HepG2 (cell line): ENCODE data around the gene PAK1IP1. TPM values are rescaled to one million over a fixed set of nuclear protein-coding genes. Genes with fewer than 3 reads are reported as not detected.
"Not testable (repeated sequence)": the region's sequence is repeated elsewhere in the genome, so short reads cannot be mapped to it uniquely, and the experiment has no call there.

Experiments used
- BORCS8-MEF2B ChIP-seq: sonication (generic); formaldehyde crosslinking; IDR thresholded peaks from 2 replicates; pipeline ENCODE4 v1.8.0; 2022; ENCODE audit warnings: mild to moderate bottlenecking, missing genetic modification reagents
- CBX5 ChIP-seq: sonication (generic); formaldehyde crosslinking; IDR thresholded peaks from 2 replicates; pipeline ENCODE4 v1.4.0; 2020; ENCODE audit warnings: missing genetic modification reagents, borderline replicate concordance
- CREM ChIP-seq, 2 experiments: sonication (generic) in 1 of 2; formaldehyde crosslinking in 1 of 2; IDR thresholded peaks; 2 replicates each; pipeline versions ENCODE4 v1.4.0 to v1.6.1; 2016 to 2020; ENCODE audit warnings: antibody characterized with exemption in 1 of 2, mild to moderate bottlenecking in 1 of 2, missing genetic modification reagents in 1 of 2
- ELF3 ChIP-seq: IDR thresholded peaks from 2 replicates; pipeline ENCODE4 v1.6.1; 2016; ENCODE audit warnings: missing genetic modification reagents, missing compliant biosample characterization
- GATA4 ChIP-seq: sonication (generic); IDR thresholded peaks from 2 replicates; pipeline ENCODE4 v1.6.1; 2016; ENCODE audit warnings: antibody characterized with exemption, low read depth, borderline replicate concordance
- IRF2 ChIP-seq: IDR thresholded peaks from 2 replicates; pipeline ENCODE4 v1.6.1; 2018; ENCODE audit warnings: missing genetic modification reagents, missing compliant biosample characterization
- MED13 ChIP-seq: sonication (generic); formaldehyde crosslinking; IDR thresholded peaks from 2 replicates; pipeline ENCODE4 v1.5.0; 2020; ENCODE audit warnings: missing genetic modification reagents
- NFYB ChIP-seq: sonication (generic); formaldehyde crosslinking; IDR thresholded peaks from 2 replicates; pipeline ENCODE4 v1.4.0; 2020; ENCODE audit warnings: missing genetic modification reagents
- POGZ ChIP-seq: sonication (generic); formaldehyde crosslinking; IDR thresholded peaks from 2 replicates; pipeline ENCODE4 v1.4.0; 2020; ENCODE audit warnings: mild to moderate bottlenecking, missing genetic modification reagents
- POLR2A ChIP-seq, 2 experiments: IDR thresholded peaks; 2 replicates each; pipeline ENCODE4 v1.6.1; 2011; ENCODE audit warnings: low read depth in 2 of 2, low read length in 2 of 2, mild to moderate bottlenecking in 1 of 2, moderate library complexity in 1 of 2; ENCODE audit not compliant: insufficient read depth in 1 of 2
- SMYD3 ChIP-seq: sonication (generic); formaldehyde crosslinking; IDR thresholded peaks from 2 replicates; pipeline ENCODE4 v1.8.1; 2023; ENCODE audit warnings: mild to moderate bottlenecking, missing genetic modification reagents
- ZFP1 ChIP-seq: IDR thresholded peaks from 2 replicates; pipeline ENCODE4 v1.6.1; 2016
- ZNF256 ChIP-seq: sonication (generic); formaldehyde crosslinking; conservative IDR thresholded peaks from 2 replicates; pipeline ENCODE4 v1.4.0; 2020; ENCODE audit warnings: missing genetic modification reagents
- ZNF556 ChIP-seq: sonication (generic); formaldehyde crosslinking; IDR thresholded peaks from 2 replicates; pipeline ENCODE4 v1.4.0; 2020; ENCODE audit warnings: mild to moderate bottlenecking, missing genetic modification reagents, borderline replicate concordance
- ZNF589 ChIP-seq: sonication (generic); formaldehyde crosslinking; conservative IDR thresholded peaks from 2 replicates; pipeline ENCODE4 v1.8.0; 2022; ENCODE audit warnings: mild to moderate bottlenecking, moderate library complexity, missing genetic modification reagents
- ZNF749 ChIP-seq: sonication (generic); formaldehyde crosslinking; IDR thresholded peaks from 2 replicates; pipeline ENCODE4 v1.8.0; 2022; ENCODE audit warnings: mild to moderate bottlenecking, missing genetic modification reagents, moderate library complexity, borderline replicate concordance
- ZNF816 ChIP-seq: sonication (generic); formaldehyde crosslinking; IDR thresholded peaks from 2 replicates; pipeline ENCODE4 v1.8.0; 2022; ENCODE audit warnings: missing genetic modification reagents, mild to moderate bottlenecking, borderline replicate concordance
- polyA plus RNA-seq, 8 experiments: library from polyadenylated mRNA; depleted of rRNA in 3 of 8; stranded (reverse) in 7 of 8; unstranded in 1 of 8; fragments of >200 nt; fragmentation: Illumina TruSeq in 4 of 8; extraction: Trizol in 4 of 8; gene quantifications; 2 replicates each; pipeline versions ENCODE4 v1.2.1 to v1.2.3, GENCODE V29; 2011 to 2016; ENCODE audit warnings: low read depth in 4 of 8, missing spikeins in 1 of 8, mixed read lengths in 1 of 8; ENCODE audit not compliant: insufficient read depth in 1 of 8
- total RNA-seq, 5 experiments: library from RNA; depleted of rRNA; stranded (reverse); fragments of >200 nt; fragmentation: Illumina TruSeq; extraction: Trizol; gene quantifications; 2 replicates each; pipeline ENCODE4 v1.2.3, GENCODE V29; 2016; ENCODE audit warnings: low read depth in 1 of 5
- TF ChIP-seq, protein P1 (sequence below): sonication (generic); formaldehyde crosslinking; IDR thresholded peaks from 2 replicates; pipeline ENCODE4 v1.4.0; 2020; ENCODE audit warnings: missing genetic modification reagents
- TF ChIP-seq, protein P2 (sequence below), 2 experiments: sonication (generic) in 1 of 2; formaldehyde crosslinking in 1 of 2; IDR thresholded peaks; 2 replicates each; pipeline versions ENCODE4 v1.4.0 to v1.6.1; 2016 to 2020; ENCODE audit warnings: borderline replicate concordance in 1 of 2, low read depth in 1 of 2, mild to moderate bottlenecking in 1 of 2, missing genetic modification reagents in 1 of 2
- TF ChIP-seq, protein P3 (sequence below): sonication (generic); formaldehyde crosslinking; IDR thresholded peaks from 2 replicates; pipeline ENCODE4 v1.5.0; 2020; ENCODE audit warnings: mild to moderate bottlenecking, missing genetic modification reagents

The PAK1IP1 gene
- total and polyA plus RNA-seq, 2 of the 13 experiments (the other 11 are each of a cell fraction or from before 2014, with no cell fraction given), result 23.4 to 66.2 TPM

DNA sequence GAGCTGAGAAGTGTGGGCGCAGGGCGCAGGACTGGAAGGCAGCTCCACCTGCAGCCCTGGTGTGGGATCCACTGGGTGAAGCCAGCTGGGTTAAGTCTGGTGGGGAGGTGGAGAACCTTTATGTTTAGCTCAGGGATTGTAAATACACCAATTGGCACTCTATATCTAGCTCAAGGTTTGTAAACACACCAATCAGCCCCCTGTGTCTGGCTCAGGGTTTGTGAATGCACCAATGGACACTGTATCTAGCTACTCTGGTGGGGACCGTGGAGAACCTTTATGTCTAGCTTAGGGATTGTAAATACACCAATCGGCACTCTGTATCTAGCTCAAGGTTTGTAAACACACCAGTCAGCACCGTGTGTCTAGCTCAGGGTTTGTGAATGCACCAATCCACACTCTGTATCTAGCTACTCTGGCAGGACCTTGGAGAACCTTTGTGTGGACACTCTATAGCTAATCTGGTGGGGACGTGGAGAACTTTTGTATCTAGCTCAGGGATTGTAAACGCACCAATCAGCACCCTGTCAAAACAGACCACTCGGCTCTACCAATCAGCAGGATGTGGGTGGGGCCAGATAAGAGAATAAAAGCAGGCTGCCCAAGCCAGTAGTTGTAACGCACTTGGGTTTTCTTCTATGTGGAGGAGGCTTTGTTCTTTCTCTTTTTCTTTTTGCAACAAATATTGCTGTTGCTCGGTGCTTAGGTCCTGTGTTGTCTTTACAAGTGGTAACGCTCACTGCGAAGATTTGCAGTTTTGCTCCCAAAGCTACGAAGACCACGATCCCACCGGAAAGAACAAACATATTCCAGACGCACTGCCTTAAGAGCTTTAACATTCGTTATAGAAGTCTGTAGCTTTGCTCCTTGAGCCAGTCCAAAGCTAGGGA is 26.4 kb downstream of the PAK1IP1 start (continued):
- TF ChIP-seq IRF2 (CRISPR knock-in tag) (peak; percentile 80; the same call in 1 of the 2 replicates), ZFP1 (CRISPR knock-in tag) (0 out of 2 replicates have a peak, but pooled peaks have one; percentile 52), POLR2A (IDR thresholded peaks at IDR 0.05; ENCODE audit: insufficient read depth in 1 of 2, low read depth in 2 of 2, low read length in 2 of 2) (peak; percentile 86 to 96), CREM (IDR thresholded peaks at IDR 0.05) (peak; percentile 78; the same call in 1 of the 2 replicates), CBX5 (CRISPR knock-in tag) (0 out of 2 replicates have a peak, but pooled peaks have one; percentile 31), SMYD3 (peak; percentile 65; the same call in 1 of the 2 replicates), MED13 (CRISPR knock-in tag) (peak; percentile 87; the same call in 1 of the 2 replicates), ELF3 (CRISPR knock-in tag) (0 out of 2 replicates have a peak, but pooled peaks have one; percentile 53), ZNF256 (peak; percentile 64; the same call in 1 of the 2 replicates), NFYB (CRISPR knock-in tag) (peak; percentile 94), ZNF816 (CRISPR knock-in tag) (0 out of 2 replicates have a peak, but pooled peaks have one; percentile 4), GATA4 (peak; percentile 93; the same call in 1 of the 2 replicates), ZNF749 (CRISPR knock-in tag) (peak; percentile 70; the same call in 1 of the 2 replicates), ZNF589 (peak; percentile 73), ZNF556 (CRISPR knock-in tag) (0 out of 2 replicates have a peak, but pooled peaks have one; percentile 60), POGZ (peak; percentile 93), BORCS8-MEF2B (CRISPR knock-in tag) (peak; percentile 76)
- TF ChIP-seq, protein P1, sequence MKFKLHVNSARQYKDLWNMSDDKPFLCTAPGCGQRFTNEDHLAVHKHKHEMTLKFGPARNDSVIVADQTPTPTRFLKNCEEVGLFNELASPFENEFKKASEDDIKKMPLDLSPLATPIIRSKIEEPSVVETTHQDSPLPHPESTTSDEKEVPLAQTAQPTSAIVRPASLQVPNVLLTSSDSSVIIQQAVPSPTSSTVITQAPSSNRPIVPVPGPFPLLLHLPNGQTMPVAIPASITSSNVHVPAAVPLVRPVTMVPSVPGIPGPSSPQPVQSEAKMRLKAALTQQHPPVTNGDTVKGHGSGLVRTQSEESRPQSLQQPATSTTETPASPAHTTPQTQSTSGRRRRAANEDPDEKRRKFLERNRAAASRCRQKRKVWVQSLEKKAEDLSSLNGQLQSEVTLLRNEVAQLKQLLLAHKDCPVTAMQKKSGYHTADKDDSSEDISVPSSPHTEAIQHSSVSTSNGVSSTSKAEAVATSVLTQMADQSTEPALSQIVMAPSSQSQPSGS, result peak; percentile 71; the same call in 1 of the 2 replicates
- TF ChIP-seq, protein P2, sequence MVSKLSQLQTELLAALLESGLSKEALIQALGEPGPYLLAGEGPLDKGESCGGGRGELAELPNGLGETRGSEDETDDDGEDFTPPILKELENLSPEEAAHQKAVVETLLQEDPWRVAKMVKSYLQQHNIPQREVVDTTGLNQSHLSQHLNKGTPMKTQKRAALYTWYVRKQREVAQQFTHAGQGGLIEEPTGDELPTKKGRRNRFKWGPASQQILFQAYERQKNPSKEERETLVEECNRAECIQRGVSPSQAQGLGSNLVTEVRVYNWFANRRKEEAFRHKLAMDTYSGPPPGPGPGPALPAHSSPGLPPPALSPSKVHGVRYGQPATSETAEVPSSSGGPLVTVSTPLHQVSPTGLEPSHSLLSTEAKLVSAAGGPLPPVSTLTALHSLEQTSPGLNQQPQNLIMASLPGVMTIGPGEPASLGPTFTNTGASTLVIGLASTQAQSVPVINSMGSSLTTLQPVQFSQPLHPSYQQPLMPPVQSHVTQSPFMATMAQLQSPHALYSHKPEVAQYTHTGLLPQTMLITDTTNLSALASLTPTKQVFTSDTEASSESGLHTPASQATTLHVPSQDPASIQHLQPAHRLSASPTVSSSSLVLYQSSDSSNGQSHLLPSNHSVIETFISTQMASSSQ (IDR thresholded peaks at IDR 0.05; ENCODE audit: low read depth), result peak; percentile 28; the same call in 1 of the 2 replicates
- TF ChIP-seq, protein P2 (CRISPR knock-in tag; IDR thresholded peaks at IDR 0.05; ENCODE audit: borderline replicate concordance), result 0 out of 2 replicates have a peak, but pooled peaks have one; percentile 47
- not testable (repeated sequence) for TF ChIP-seq CREM (CRISPR knock-in tag; IDR thresholded peaks at IDR 0.05)
- TF ChIP-seq, protein P3, sequence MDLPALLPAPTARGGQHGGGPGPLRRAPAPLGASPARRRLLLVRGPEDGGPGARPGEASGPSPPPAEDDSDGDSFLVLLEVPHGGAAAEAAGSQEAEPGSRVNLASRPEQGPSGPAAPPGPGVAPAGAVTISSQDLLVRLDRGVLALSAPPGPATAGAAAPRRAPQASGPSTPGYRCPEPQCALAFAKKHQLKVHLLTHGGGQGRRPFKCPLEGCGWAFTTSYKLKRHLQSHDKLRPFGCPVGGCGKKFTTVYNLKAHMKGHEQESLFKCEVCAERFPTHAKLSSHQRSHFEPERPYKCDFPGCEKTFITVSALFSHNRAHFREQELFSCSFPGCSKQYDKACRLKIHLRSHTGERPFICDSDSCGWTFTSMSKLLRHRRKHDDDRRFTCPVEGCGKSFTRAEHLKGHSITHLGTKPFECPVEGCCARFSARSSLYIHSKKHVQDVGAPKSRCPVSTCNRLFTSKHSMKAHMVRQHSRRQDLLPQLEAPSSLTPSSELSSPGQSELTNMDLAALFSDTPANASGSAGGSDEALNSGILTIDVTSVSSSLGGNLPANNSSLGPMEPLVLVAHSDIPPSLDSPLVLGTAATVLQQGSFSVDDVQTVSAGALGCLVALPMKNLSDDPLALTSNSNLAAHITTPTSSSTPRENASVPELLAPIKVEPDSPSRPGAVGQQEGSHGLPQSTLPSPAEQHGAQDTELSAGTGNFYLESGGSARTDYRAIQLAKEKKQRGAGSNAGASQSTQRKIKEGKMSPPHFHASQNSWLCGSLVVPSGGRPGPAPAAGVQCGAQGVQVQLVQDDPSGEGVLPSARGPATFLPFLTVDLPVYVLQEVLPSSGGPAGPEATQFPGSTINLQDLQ (CRISPR knock-in tag), result 0 out of 2 replicates have a peak, but pooled peaks have one; percentile 47
